H9 (cell line): ENCODE data around the gene CPE. TPM values are rescaled to one million over a fixed set of nuclear protein-coding genes. Genes with fewer than 3 reads are reported as not detected.

Experiments
- DNase-seq: peaks from one replicate; pipeline ENCODE4 v3.0.0-alpha.2; 2017
- H2AFZ ChIP-seq: one replicate; pipeline ENCODE4 v1.6.1; 2013; ENCODE audit warnings: mild to moderate bottlenecking, low read length, control low read depth, moderate library complexity
- H2AK5ac ChIP-seq: 2 replicates; pipeline ENCODE4 v1.6.1; 2013; ENCODE audit warnings: low read length, control low read depth, mixed read lengths; ENCODE audit not compliant: insufficient read length
- H2BK120ac ChIP-seq: one replicate; pipeline ENCODE4 v1.6.1; 2013; ENCODE audit warnings: low read depth, mild to moderate bottlenecking, low read length, control low read depth, inconsistent platforms; ENCODE audit not compliant: poor library complexity, severe bottlenecking
- H2BK12ac ChIP-seq: 2 replicates; pipeline ENCODE4 v1.6.1; 2013; ENCODE audit warnings: low read length, control low read depth, mixed read lengths, low read depth; ENCODE audit not compliant: insufficient read length
- H2BK15ac ChIP-seq: 2 replicates; pipeline ENCODE4 v1.6.1; 2013; ENCODE audit warnings: low read depth, low read length, control low read depth
- H2BK20ac ChIP-seq: one replicate; pipeline ENCODE4 v1.6.1; 2013; ENCODE audit warnings: low read depth, mild to moderate bottlenecking, low read length, control low read depth, inconsistent platforms; ENCODE audit not compliant: poor library complexity, severe bottlenecking
- H2BK5ac ChIP-seq: 2 replicates; pipeline ENCODE4 v1.6.1; 2013; ENCODE audit warnings: low read length, control low read depth, mixed read lengths; ENCODE audit not compliant: insufficient read length
- H3K14ac ChIP-seq: 2 replicates; pipeline ENCODE4 v1.6.1; 2013; ENCODE audit warnings: low read length, control low read depth; ENCODE audit not compliant: insufficient read depth
- H3K18ac ChIP-seq: 2 replicates; pipeline ENCODE4 v1.6.1; 2013; ENCODE audit warnings: low read depth, mild to moderate bottlenecking, mixed read lengths, low read length, control low read depth; ENCODE audit not compliant: insufficient read length
- H3K23ac ChIP-seq: 2 replicates; pipeline ENCODE4 v1.6.1; 2013; ENCODE audit warnings: low read length, control low read depth, mixed read lengths, low read depth; ENCODE audit not compliant: insufficient read length
- H3K23me2 ChIP-seq: 2 replicates; pipeline ENCODE4 v1.6.1; 2013; ENCODE audit warnings: low read depth, mild to moderate bottlenecking, mixed read lengths, low read length, control low read depth; ENCODE audit not compliant: insufficient read length, poor library complexity, severe bottlenecking
- H3K27ac ChIP-seq: 2 replicates; pipeline ENCODE4 v1.5.1; 2013; ENCODE audit warnings: low read length, control low read depth, mixed read lengths, low read depth; ENCODE audit not compliant: insufficient read length
- H3K27me3 ChIP-seq: 2 replicates; pipeline ENCODE4 v1.6.1; 2013; ENCODE audit warnings: low read length, control low read depth, inconsistent platforms; ENCODE audit not compliant: insufficient read depth
- H3K4ac ChIP-seq: 2 replicates; pipeline ENCODE4 v1.6.1; 2013; ENCODE audit warnings: low read depth, mild to moderate bottlenecking, control low read depth, inconsistent platforms, low read length, moderate library complexity
- H3K4me1 ChIP-seq: 2 replicates; pipeline ENCODE4 v1.6.1; 2013; ENCODE audit warnings: low read length, control low read depth, inconsistent platforms; ENCODE audit not compliant: insufficient read depth
- H3K4me2 ChIP-seq: 2 replicates; pipeline ENCODE4 v1.6.1; 2013; ENCODE audit warnings: low read length, control low read depth, mixed read lengths; ENCODE audit not compliant: insufficient read length, insufficient read depth
- H3K56ac ChIP-seq: 2 replicates; pipeline ENCODE4 v1.6.1; 2013; ENCODE audit warnings: low read depth, mild to moderate bottlenecking, mixed read lengths, low read length, control low read depth; ENCODE audit not compliant: insufficient read length
- H3K79me1 ChIP-seq: 2 replicates; pipeline ENCODE4 v1.6.1; 2013; ENCODE audit warnings: low read depth, mild to moderate bottlenecking, moderate library complexity, low read length, control low read depth, inconsistent platforms; ENCODE audit not compliant: insufficient read depth, poor library complexity, severe bottlenecking
- H3K79me2 ChIP-seq: 2 replicates; pipeline ENCODE4 v1.6.1; 2013; ENCODE audit warnings: low read length, control low read depth, inconsistent platforms; ENCODE audit not compliant: insufficient read depth
- H3K9ac ChIP-seq: 2 replicates; pipeline ENCODE4 v1.6.1; 2013; ENCODE audit warnings: low read length, control low read depth, mixed read lengths; ENCODE audit not compliant: insufficient read length; ENCODE audit errors: extremely low read depth
- H3K9me3 ChIP-seq: one replicate; pipeline ENCODE4 v1.6.1; 2013; ENCODE audit warnings: low read depth, low read length, inconsistent platforms; ENCODE audit not compliant: control insufficient read depth
- H3T11ph ChIP-seq: one replicate; pipeline ENCODE4 v1.6.1; 2013; ENCODE audit warnings: mild to moderate bottlenecking, low read length, control low read depth, inconsistent platforms
- H4K20me1 ChIP-seq: one replicate; pipeline ENCODE4 v1.6.1; 2013; ENCODE audit not compliant: control insufficient read depth, insufficient read length, insufficient read depth
- H4K5ac ChIP-seq: 2 replicates; pipeline ENCODE4 v1.6.1; 2013; ENCODE audit warnings: low read depth, mild to moderate bottlenecking, mixed read lengths, low read length, control low read depth; ENCODE audit not compliant: insufficient read length
- H4K8ac ChIP-seq: replicated peaks from 2 replicates; pipeline ENCODE4 v1.6.1; 2013; ENCODE audit warnings: low read length, control low read depth, mixed read lengths, low read depth; ENCODE audit not compliant: insufficient read length
- H4K91ac ChIP-seq: 2 replicates; pipeline ENCODE4 v1.6.1; 2013; ENCODE audit warnings: low read depth, mild to moderate bottlenecking, moderate library complexity, mixed read lengths, low read length, control low read depth; ENCODE audit not compliant: insufficient read length
- H3K27ac Mint-ChIP-seq, 3 experiments: 2 replicates in 2 of 3; 3 replicates in 1 of 3; pipeline ENCODE4 v1.8.0; 2020 to 2021; ENCODE audit warnings: mixed read lengths in 3 of 3, mild to moderate bottlenecking in 1 of 3, moderate library complexity in 1 of 3
- H3K27me3 Mint-ChIP-seq: 2 replicates; pipeline ENCODE4 v1.8.0; 2021; ENCODE audit warnings: low read depth, mild to moderate bottlenecking, moderate library complexity, mixed read lengths
- H3K36me3 Mint-ChIP-seq, 3 experiments: 2 replicates in 2 of 3; 3 replicates in 1 of 3; pipeline ENCODE4 v1.8.0; 2020 to 2021; ENCODE audit warnings: low read depth in 3 of 3, mixed read lengths in 3 of 3; ENCODE audit not compliant: insufficient read depth in 1 of 3
- H3K4me1 Mint-ChIP-seq, 2 experiments: 2 replicates each; pipeline ENCODE4 v1.8.0; 2020; ENCODE audit warnings: mixed read lengths in 2 of 2
- H3K4me3 Mint-ChIP-seq, 2 experiments: 2 replicates in 1 of 2; 3 replicates in 1 of 2; pipeline ENCODE4 v1.8.0; 2020 to 2021; ENCODE audit warnings: mild to moderate bottlenecking in 2 of 2, mixed read lengths in 2 of 2, moderate library complexity in 1 of 2
- H3K9me3 Mint-ChIP-seq, 2 experiments: 2 replicates in 1 of 2; 3 replicates in 1 of 2; pipeline ENCODE4 v1.8.0; 2020; ENCODE audit warnings: mild to moderate bottlenecking in 2 of 2, mixed read lengths in 2 of 2, moderate library complexity in 1 of 2
- WGBS: extraction: QIAGEN DNeasy Blood & Tissue Kit; methylation state at CpG from one replicate; pipeline ENCODE4 v1.1.7; 2013; ENCODE audit warnings: missing lambda C conversion rate, low lambda C conversion rate, mixed read lengths; ENCODE audit not compliant: insufficient read length; ENCODE audit errors: extremely low coverage; 5-methylcytosine and 5-hydroxymethylcytosine counted together
- total RNA-seq: library from RNA; stranded (reverse); gene quantifications from 2 replicates; pipeline ENCODE4 v1.2.1, GENCODE V29; 2021
- TF ChIP-seq, protein P1 (sequence below): fragments of 200-600 bp; sonication (generic); conservative IDR thresholded peaks from 3 replicates; pipeline ENCODE4 v1.8.0; 2021; ENCODE audit warnings: antibody characterized with exemption, mild to moderate bottlenecking

Gene CPE
- total RNA-seq, 1 experiment from 2014 or later = 10.0 TPM

DNA sequence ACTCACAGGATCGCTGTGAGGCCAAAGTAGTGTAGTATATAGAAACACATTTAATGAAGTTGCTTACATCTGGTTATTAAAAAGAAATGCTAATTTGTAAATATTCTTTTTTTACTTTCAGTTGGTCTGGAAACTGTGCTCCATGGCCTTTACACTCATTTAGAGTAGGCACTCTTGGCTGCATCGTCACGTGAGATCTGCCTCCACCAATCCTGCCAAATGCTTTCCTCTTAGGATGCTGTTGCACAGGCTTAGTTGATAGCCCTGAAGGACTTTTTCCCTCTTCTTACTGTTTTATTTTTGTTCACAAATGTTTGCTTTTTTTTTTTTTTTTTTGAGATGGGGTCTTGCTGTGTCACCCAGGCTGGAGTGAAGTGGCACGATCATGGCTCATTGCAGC lies 6.3 kb downstream of the CPE start:
- peaks cover 16 to 18% of the 10 kb centered on the region in 2 experiments for H3K4me1 Mint-ChIP-seq
- Histone ChIP-seq H3K79me1 (no peaks in the 10 kb centered on the region), H2AK5ac (no peak overlapping the region), H3K18ac (no peak overlapping the region), H4K91ac (no peak overlapping the region), H2AFZ (no peak overlapping the region), H3K14ac (no peak overlapping the region), H3T11ph (no peak overlapping the region), H3K9me3 (no peaks in the 10 kb centered on the region), H3K23ac (no peak overlapping the region), H3K79me2 (no peaks in the 10 kb centered on the region), H3K4me1 (no peaks in the 10 kb centered on the region; the same call in 1 of the 2 replicates), H3K27me3 (no peaks in the 10 kb centered on the region), H3K27ac (no peak overlapping the region), H4K20me1 (no peaks in the 10 kb centered on the region), H2BK5ac (no peak overlapping the region), H4K8ac (no peak overlapping the region), H3K9ac (no peak overlapping the region), H3K56ac (no peak overlapping the region), H2BK20ac (no peak overlapping the region), H3K4ac (no peak overlapping the region), H2BK15ac (no peak overlapping the region), H3K23me2 (no peaks in the 10 kb centered on the region), H3K4me2 (no peak overlapping the region), H2BK120ac (no peak overlapping the region), H4K5ac (no peak overlapping the region), H2BK12ac (no peak overlapping the region)
- H3K27me3 Mint-ChIP-seq = peaks cover 12% of the 10 kb centered on the region
- no peak overlapping the region for H3K4me3 Mint-ChIP-seq
- TF ChIP-seq, protein P1, sequence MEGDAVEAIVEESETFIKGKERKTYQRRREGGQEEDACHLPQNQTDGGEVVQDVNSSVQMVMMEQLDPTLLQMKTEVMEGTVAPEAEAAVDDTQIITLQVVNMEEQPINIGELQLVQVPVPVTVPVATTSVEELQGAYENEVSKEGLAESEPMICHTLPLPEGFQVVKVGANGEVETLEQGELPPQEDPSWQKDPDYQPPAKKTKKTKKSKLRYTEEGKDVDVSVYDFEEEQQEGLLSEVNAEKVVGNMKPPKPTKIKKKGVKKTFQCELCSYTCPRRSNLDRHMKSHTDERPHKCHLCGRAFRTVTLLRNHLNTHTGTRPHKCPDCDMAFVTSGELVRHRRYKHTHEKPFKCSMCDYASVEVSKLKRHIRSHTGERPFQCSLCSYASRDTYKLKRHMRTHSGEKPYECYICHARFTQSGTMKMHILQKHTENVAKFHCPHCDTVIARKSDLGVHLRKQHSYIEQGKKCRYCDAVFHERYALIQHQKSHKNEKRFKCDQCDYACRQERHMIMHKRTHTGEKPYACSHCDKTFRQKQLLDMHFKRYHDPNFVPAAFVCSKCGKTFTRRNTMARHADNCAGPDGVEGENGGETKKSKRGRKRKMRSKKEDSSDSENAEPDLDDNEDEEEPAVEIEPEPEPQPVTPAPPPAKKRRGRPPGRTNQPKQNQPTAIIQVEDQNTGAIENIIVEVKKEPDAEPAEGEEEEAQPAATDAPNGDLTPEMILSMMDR = no peak
- no CpG with 5 or more reads among the region's 4 CpGs for WGBS
- no peak overlapping the region; a peak in 1 of 7 replicates for H3K27ac Mint-ChIP-seq
- no peaks in the 10 kb centered on the region for H3K36me3 Mint-ChIP-seq
- no peak for DNase-seq
- H3K9me3 Mint-ChIP-seq = no peaks in the 10 kb centered on the region
